SK-N-MC (cell line): ENCODE results near the gene NDUFB5.

Experiments used
- DNase-seq: peaks from one replicate; pipeline ENCODE4 v3.0.0-alpha.2; 2011; ENCODE audit warnings: low read depth, low spot score
- H3K27ac ChIP-seq: fragments of 200-600 bp; sonication (generic); 2 replicates; pipeline ENCODE4 v1.5.1; 2016; ENCODE audit warnings: mixed run types
- H3K36me3 ChIP-seq: fragments of 200-600 bp; sonication (generic); 2 replicates; pipeline ENCODE4 v1.6.1; 2017; ENCODE audit warnings: antibody characterized with exemption, low read length, mixed read lengths; ENCODE audit not compliant: insufficient read depth
- H3K4me3 ChIP-seq: fragments of 200-600 bp; sonication (generic); 2 replicates; pipeline ENCODE4 v1.5.1; 2016
- H3K9ac ChIP-seq: fragments of 200-600 bp; sonication (generic); 2 replicates; pipeline ENCODE4 v1.8.0; 2017; ENCODE audit warnings: mixed run types, mixed read lengths; ENCODE audit not compliant: insufficient read length
- H3K9me3 ChIP-seq: fragments of 200-600 bp; sonication (generic); 2 replicates; pipeline ENCODE4 v1.6.1; 2017; ENCODE audit warnings: low read depth, mild to moderate bottlenecking, antibody characterized with exemption, low read length, moderate library complexity, mixed read lengths
- EZH2 ChIP-seq: fragments of 200-600 bp; sonication (generic); IDR thresholded peaks from one replicate; pipeline ENCODE4 v1.6.1; 2017; ENCODE audit warnings: antibody characterized with exemption
- FOXP2 ChIP-seq: optimal IDR thresholded peaks from 2 replicates; pipeline ENCODE3; 2011; ENCODE audit warnings: mild to moderate bottlenecking, moderate library complexity; ENCODE audit not compliant: insufficient read depth; ENCODE audit errors: extremely low read length, control extremely low read depth
- POLR2AphosphoS5 ChIP-seq: IDR thresholded peaks from 2 replicates; pipeline ENCODE4 v1.6.1; 2012; ENCODE audit warnings: mild to moderate bottlenecking, low read depth, low read length, borderline replicate concordance

NDUFB5 gene

GRCh38 chr3:179590669-179591068 lies 13.9 kb upstream of the NDUFB5 start:
- DNase-seq: no peak
- H3K4me3 ChIP-seq: no peak overlapping the region
- peak overlapping the region; percentile 61 for H3K27ac ChIP-seq
- H3K9me3 ChIP-seq: no peaks in the 10 kb centered on the region
- peaks cover 96% of the 10 kb centered on the region for H3K36me3 ChIP-seq
- TF ChIP-seq POLR2AphosphoS5: no peak
- TF ChIP-seq FOXP2: no peak
- TF ChIP-seq EZH2: no peak
- no peak overlapping the region for H3K9ac ChIP-seq

GRCh38 chr3:179591313-179591712 lies 13.3 kb upstream of the NDUFB5 start:
- TF ChIP-seq EZH2: no peak
- no peak for TF ChIP-seq POLR2AphosphoS5
- TF ChIP-seq FOXP2: no peak
- peaks cover 95% of the 10 kb centered on the region for H3K36me3 ChIP-seq
- no peak overlapping the region for H3K9ac ChIP-seq
- no peak for DNase-seq
- H3K27ac ChIP-seq: peak overlapping the region; percentile 48
- H3K4me3 ChIP-seq: no peak overlapping the region
- no peaks in the 10 kb centered on the region for H3K9me3 ChIP-seq

- no peak overlapping the region for H3K27ac ChIP-seq
- H3K36me3 ChIP-seq: peaks cover 74% of the 10 kb centered on the region
- H3K9ac ChIP-seq: no peak overlapping the region
- DNase-seq: no peak
- H3K9me3 ChIP-seq: no peaks in the 10 kb centered on the region
- TF ChIP-seq POLR2AphosphoS5 (no peak), FOXP2 (no peak), EZH2 (no peak)
- no peak overlapping the region for H3K4me3 ChIP-seq
Measured at GRCh38 chr3:179599531-179599930, 5.1 kb upstream of the NDUFB5 start.

GRCh38 chr3:179603321-179603720 lies 1.3 kb upstream of the NDUFB5 start:
- Histone ChIP-seq H3K9me3 (no peaks in the 10 kb centered on the region), H3K36me3 (peaks cover 46% of the 10 kb centered on the region), H3K4me3 (peak overlapping the region; percentile 91), H3K9ac (peak overlapping the region; percentile 96), H3K27ac (no peak overlapping the region)
- no peak for TF ChIP-seq FOXP2
- no peak for TF ChIP-seq EZH2
- no peak for TF ChIP-seq POLR2AphosphoS5
- DNase-seq: no peak

GRCh38 chr3:179603831-179604230 lies 763 bp upstream of the NDUFB5 start:
- peaks cover 41% of the 10 kb centered on the region for H3K36me3 ChIP-seq
- H3K27ac ChIP-seq: peak overlapping the region; percentile 87
- peak overlapping the region; percentile 96 for H3K9ac ChIP-seq
- no peak for DNase-seq
- no peak for TF ChIP-seq POLR2AphosphoS5
- TF ChIP-seq FOXP2: no peak
- no peak for TF ChIP-seq EZH2
- peak overlapping the region; percentile 91 for H3K4me3 ChIP-seq
- H3K9me3 ChIP-seq: no peaks in the 10 kb centered on the region

- Histone ChIP-seq H3K9me3 (no peaks in the 10 kb centered on the region), H3K9ac (no peak overlapping the region), H3K27ac (no peak overlapping the region), H3K36me3 (peaks cover 24% of the 10 kb centered on the region), H3K4me3 (no peak overlapping the region)
- no peak for DNase-seq
- no peak for TF ChIP-seq FOXP2
- TF ChIP-seq POLR2AphosphoS5: no peak
- TF ChIP-seq EZH2: no peak
Measured at GRCh38 chr3:179606534-179607085, 2.0 kb downstream of the NDUFB5 start.

- no peak for TF ChIP-seq EZH2
- TF ChIP-seq FOXP2: no peak
- TF ChIP-seq POLR2AphosphoS5: no peak
- H3K27ac ChIP-seq: no peak overlapping the region
- DNase-seq: no peak
- peaks cover 28% of the 10 kb centered on the region for H3K36me3 ChIP-seq
- no peak overlapping the region for H3K4me3 ChIP-seq
- no peaks in the 10 kb centered on the region for H3K9me3 ChIP-seq
- H3K9ac ChIP-seq: no peak overlapping the region
Measured at GRCh38 chr3:179608931-179609720, 4.5 kb downstream of the NDUFB5 start.

GRCh38 chr3:179610066-179610465 lies 5.5 kb downstream of the NDUFB5 start:
- Histone ChIP-seq H3K4me3 (no peak overlapping the region), H3K9me3 (no peaks in the 10 kb centered on the region), H3K36me3 (peaks cover 28% of the 10 kb centered on the region), H3K9ac (no peak overlapping the region), H3K27ac (no peak overlapping the region)
- no peak for DNase-seq
- TF ChIP-seq POLR2AphosphoS5 (no peak), EZH2 (no peak), FOXP2 (no peak)

- H3K36me3 ChIP-seq: peaks cover 47% of the 10 kb centered on the region
- TF ChIP-seq FOXP2 (no peak), POLR2AphosphoS5 (no peak), EZH2 (no peak)
- no peak overlapping the region for H3K4me3 ChIP-seq
- no peak for DNase-seq
- no peaks in the 10 kb centered on the region for H3K9me3 ChIP-seq
- H3K27ac ChIP-seq: no peak overlapping the region
- no peak overlapping the region for H3K9ac ChIP-seq
Measured at GRCh38 chr3:179613807-179614206, 9.2 kb downstream of the NDUFB5 start.
